Ascending aorta (tissue), 2 donors: ENCODE data around the gene S100A8. TPM values are rescaled to one million over a fixed set of nuclear protein-coding genes. Genes with fewer than 3 reads are reported as not detected.

Source experiments
- DNase-seq, 2 donors: peaks; one replicate each; pipeline ENCODE4 v3.0.0-alpha.2; 2019; ENCODE audit warnings: low spot score in 2 of 2
- H3K27ac ChIP-seq, 2 donors: fragments of 200-600 bp; sonication (generic); one replicate each; pipeline ENCODE4 v1.5.1; 2016 to 2017; ENCODE audit warnings: mild to moderate bottlenecking in 1 of 2
- H3K27me3 ChIP-seq: fragments of 200-600 bp; sonication (generic); one replicate; pipeline ENCODE4 v1.5.1; 2017
- H3K36me3 ChIP-seq, 2 donors: fragments of 200-600 bp; sonication (generic); one replicate each; pipeline ENCODE4 v1.5.1; 2016
- H3K4me1 ChIP-seq, 2 donors: fragments of 200-600 bp; sonication (generic); one replicate each; pipeline ENCODE4 v1.5.1; 2016 to 2017; ENCODE audit warnings: mild to moderate bottlenecking in 1 of 2
- H3K4me3 ChIP-seq, 2 donors: fragments of 200-600 bp; sonication (generic); one replicate each; pipeline ENCODE4 v1.5.1; 2016 to 2017; ENCODE audit warnings: mild to moderate bottlenecking in 1 of 2
- H3K9me3 ChIP-seq, 2 donors: fragments of 200-600 bp; sonication (generic); one replicate each; pipeline ENCODE4 v1.5.1; 2016
- intact Hi-C: fragments of 100-400 bp; cut with DNase I; formaldehyde crosslinking; loops from one replicate; pipeline ENCODE4 v1.15.1; 2023
- total RNA-seq: library from RNA; depleted of rRNA; stranded (reverse); fragments of >200 nt; gene quantifications from one replicate; pipeline ENCODE4 v1.1.0, GENCODE V29; 2016
- TF ChIP-seq, protein P1 (sequence below), 3 experiments: fragments of 200-600 bp in 2 of 3; fragments of 450-650 bp in 1 of 3; sonication (generic) in 2 of 3; IDR thresholded peaks; one replicate each; pipeline ENCODE4 v1.5.1; 2016 to 2019; ENCODE audit warnings: antibody characterized with exemption in 3 of 3, mild to moderate bottlenecking in 1 of 3, moderate library complexity in 1 of 3

S100A8 gene
- total RNA-seq, 1 donor from 2014 or later, result 33.5 TPM

DNA sequence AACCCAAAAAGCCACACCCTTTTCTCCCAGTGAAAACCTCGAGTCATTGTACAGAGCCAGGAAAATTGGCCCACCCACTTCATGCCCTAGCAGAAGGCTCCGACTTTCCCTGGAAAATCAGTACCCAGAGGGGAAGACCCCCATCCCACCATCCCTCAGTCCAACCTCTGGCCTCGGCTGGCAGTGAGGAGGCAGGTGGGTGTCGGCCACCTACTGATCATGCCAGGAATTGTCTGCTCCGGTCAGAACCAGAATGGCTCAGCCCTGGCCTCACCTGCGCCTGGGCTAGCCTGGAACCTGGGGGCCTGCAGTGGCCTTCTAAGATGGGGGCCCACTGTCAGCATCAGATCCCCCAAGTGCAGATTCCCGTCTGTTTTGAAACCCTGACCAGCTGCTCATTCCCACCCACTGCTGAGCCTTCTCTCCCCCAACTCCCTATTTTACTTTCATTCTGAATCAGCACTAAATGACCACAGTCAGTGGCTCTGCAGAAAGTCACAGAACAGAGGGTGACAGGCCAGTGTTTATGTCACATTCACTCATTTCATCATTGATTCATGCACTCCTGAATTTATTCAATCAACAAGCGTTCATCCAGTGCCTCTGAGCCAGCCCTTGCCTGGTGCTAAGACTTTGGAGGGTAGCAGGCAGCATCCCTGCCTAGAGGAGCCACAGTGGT lies 36.2 kb downstream of the S100A8 start:
- TF ChIP-seq, protein P1, sequence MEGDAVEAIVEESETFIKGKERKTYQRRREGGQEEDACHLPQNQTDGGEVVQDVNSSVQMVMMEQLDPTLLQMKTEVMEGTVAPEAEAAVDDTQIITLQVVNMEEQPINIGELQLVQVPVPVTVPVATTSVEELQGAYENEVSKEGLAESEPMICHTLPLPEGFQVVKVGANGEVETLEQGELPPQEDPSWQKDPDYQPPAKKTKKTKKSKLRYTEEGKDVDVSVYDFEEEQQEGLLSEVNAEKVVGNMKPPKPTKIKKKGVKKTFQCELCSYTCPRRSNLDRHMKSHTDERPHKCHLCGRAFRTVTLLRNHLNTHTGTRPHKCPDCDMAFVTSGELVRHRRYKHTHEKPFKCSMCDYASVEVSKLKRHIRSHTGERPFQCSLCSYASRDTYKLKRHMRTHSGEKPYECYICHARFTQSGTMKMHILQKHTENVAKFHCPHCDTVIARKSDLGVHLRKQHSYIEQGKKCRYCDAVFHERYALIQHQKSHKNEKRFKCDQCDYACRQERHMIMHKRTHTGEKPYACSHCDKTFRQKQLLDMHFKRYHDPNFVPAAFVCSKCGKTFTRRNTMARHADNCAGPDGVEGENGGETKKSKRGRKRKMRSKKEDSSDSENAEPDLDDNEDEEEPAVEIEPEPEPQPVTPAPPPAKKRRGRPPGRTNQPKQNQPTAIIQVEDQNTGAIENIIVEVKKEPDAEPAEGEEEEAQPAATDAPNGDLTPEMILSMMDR (IDR thresholded peaks at IDR 0.05), result no peak
- no peak overlapping the region for H3K4me3 ChIP-seq
- intact Hi-C loops, result loop anchor here (5.0 to 10.0 kb wide), 2 partner anchors 260 to 313 kb away; partner anchors contain the start of genes S100A14 and S100A16
- H3K36me3 ChIP-seq, result no peaks in the 10 kb centered on the region
- no peaks in the 10 kb centered on the region for H3K9me3 ChIP-seq
- no peak for DNase-seq
- no peak overlapping the region for H3K27ac ChIP-seq
- no peaks in the 10 kb centered on the region for H3K27me3 ChIP-seq
- no peaks in the 10 kb centered on the region for H3K4me1 ChIP-seq

DNA sequence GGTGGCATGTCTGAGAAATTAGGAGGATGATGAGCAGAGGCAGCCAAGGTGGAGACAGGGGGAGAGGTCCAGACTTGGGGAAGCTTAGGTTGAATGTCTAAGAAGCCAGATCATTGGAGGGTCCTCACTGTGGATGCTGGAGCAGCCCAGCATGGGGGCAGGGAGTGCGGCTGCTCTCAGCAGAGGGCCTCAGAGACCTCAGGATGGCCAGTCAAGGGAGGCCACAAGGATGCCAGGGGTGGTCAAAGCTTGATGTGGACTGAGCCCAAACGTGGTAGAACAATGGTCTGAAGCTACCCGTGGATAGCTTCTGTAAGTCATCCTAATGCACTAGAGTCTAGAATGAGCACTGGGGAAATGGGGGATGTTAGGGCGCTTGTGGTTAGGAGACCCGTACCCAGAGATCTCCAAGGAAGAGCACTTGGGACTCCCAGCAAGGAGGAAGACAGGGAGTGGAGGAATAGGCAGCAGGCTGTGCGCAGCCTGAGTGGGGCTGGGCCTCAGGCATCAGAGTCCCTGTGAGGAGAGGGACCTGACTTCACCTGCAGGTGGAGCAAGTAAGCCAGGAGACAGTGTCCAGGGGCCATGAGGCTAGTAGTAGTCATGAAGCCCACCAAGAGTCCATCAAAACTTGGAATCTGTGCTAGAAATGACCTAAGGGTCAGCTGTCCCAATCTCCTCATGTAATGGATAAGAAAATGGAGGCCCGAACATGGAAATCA lies 37.5 kb downstream of the S100A8 start:
- H3K4me1 ChIP-seq, result no peaks in the 10 kb centered on the region
- no peak for DNase-seq
- TF ChIP-seq, protein P1 (IDR thresholded peaks at IDR 0.05), result peak in 1 of 3 experiments; percentile 19
- no peaks in the 10 kb centered on the region for H3K9me3 ChIP-seq
- no peaks in the 10 kb centered on the region for H3K36me3 ChIP-seq
- H3K27ac ChIP-seq, result no peak overlapping the region
- H3K4me3 ChIP-seq, result no peak overlapping the region
- intact Hi-C loops, result loop anchor here (10.0 kb wide), 1 partner anchor 261 kb away; the partner anchor contains the start of genes S100A14 and S100A16
- no peaks in the 10 kb centered on the region for H3K27me3 ChIP-seq

DNA sequence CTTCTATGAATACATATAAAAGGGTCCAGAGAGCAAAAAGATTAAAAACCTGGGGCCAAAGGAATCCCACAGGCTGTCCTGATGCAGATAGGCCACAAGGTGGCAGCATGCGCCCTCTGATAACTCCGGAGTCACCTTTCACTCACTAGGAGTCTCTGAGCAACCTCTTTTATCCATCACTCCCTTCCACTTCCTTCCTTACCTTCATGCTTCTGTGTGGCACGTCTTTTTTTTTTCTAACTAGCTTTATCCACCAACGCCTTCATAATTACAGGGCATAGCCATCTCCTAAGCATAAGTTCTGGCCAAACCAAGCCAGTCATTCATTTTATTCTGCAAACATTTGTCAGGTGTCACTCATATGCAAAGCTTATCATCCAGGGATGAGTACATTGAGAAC lies 38.4 kb downstream of the S100A8 start:
- peak in 1 of 2 donors; percentile 80 for DNase-seq
- Histone ChIP-seq H3K36me3 (no peaks in the 10 kb centered on the region), H3K27me3 (no peaks in the 10 kb centered on the region), H3K27ac (no peak overlapping the region), H3K4me1 (no peaks in the 10 kb centered on the region), H3K9me3 (no peaks in the 10 kb centered on the region), H3K4me3 (no peak overlapping the region)
- TF ChIP-seq, protein P1 (IDR thresholded peaks at IDR 0.05), result peak; percentile 82 to 92 (median 84)
- intact Hi-C loops, result loop anchor here (1.0 to 10.0 kb wide), 3 partner anchors 143 to 262 kb away; partner anchors contain the start of genes S100A14 and S100A16

DNA sequence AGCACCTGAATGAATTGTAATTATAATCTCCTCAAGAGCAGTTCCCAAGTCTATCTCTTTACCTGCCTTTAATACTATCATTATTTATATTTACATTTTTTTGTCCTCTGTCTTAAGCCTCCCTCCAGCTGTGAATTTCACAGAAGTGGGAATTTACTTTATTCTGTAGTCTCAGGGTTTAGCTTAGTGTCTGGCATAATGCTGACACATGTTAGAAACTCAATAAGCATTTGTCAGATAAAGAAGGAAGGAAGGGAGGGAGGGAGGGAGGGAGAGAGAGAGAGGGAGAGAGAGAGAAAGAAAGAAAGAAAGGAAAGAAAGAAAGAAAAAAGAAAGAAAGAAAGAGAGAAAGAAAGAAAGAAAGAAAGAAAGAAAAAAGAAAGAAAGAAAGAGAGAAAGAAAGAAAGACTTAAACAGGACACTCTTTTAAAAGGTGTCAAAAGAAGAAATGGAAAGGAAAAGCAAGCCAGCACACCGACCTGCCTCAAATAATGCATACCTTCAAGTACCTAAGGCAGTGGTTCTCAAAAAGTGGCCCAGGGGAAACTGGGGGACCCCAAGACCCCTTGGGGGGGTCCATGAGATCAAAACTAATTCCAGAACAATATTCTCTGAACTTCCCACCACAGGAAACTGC lies 40.4 kb downstream of the S100A8 start:
- DNase-seq, result no peak
- Histone ChIP-seq H3K4me1 (no peaks in the 10 kb centered on the region), H3K36me3 (no peaks in the 10 kb centered on the region), H3K27me3 (no peaks in the 10 kb centered on the region), H3K9me3 (no peaks in the 10 kb centered on the region), H3K4me3 (no peak overlapping the region), H3K27ac (no peak overlapping the region)
- intact Hi-C loops, result loop anchor here (10.0 kb wide), 1 partner anchor 264 kb away; the partner anchor contains the start of genes S100A14 and S100A16
- TF ChIP-seq, protein P1 (IDR thresholded peaks at IDR 0.05), result no peak

DNA sequence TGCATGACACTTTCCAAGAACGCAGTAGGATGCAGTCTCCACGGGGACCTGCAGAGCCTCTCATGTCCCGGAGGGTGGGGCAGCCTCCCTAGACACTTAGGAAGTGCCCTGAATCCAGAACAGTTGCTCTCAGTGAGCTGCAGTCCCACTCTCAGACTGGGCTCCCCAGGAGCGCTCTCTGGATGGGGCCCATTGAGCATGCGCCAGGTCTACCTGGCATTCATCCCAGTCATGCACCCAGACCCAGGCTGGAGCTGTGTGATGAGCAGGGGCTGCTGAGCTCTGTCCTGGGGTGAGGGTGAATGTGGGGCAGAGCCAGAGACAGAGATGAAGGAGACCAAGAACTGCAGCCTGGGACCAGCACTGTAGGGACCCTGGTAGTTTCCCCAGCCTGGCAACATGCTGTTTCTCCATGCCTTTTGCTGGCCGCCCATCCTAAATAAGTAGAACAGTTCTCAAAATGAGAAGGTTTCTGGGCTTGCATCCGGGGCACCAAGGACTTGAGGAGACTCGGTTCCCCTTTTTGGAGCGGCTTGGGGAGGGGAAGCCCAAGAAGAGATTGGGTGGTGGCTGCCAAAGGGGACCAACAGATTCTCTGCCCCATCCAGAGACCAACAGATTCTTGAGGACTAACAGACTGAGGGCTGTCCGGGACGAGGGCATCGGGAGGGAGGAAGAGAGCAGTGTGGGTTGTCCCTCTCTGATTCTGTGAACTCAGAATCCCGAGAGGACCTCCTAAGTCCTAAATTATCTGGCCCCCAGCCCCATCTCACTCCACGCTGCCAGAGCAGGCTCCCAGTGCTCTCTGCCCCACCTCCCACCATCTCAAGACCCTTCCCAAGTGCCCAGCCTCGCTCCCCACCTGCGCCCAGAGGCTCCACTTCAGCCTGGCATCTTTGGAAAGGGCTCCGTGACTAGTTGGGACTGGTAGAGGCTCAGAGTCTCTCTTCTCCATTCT lies 41.2 kb downstream of the S100A8 start:
- no peaks in the 10 kb centered on the region for H3K4me1 ChIP-seq
- H3K36me3 ChIP-seq, result no peaks in the 10 kb centered on the region
- H3K9me3 ChIP-seq, result no peaks in the 10 kb centered on the region
- DNase-seq, result no peak
- intact Hi-C loops, result loop anchor here (10.0 kb wide), 1 partner anchor 265 kb away; the partner anchor contains the start of genes S100A14 and S100A16
- H3K4me3 ChIP-seq, result no peak overlapping the region
- TF ChIP-seq, protein P1 (IDR thresholded peaks at IDR 0.05), result no peak
- H3K27me3 ChIP-seq, result no peaks in the 10 kb centered on the region
- no peak overlapping the region for H3K27ac ChIP-seq
